HG02623 (cell line): ENCODE data around the gene DBH.

ENCODE experiments used
- ATAC-seq: cut with Tn5 transposase; IDR thresholded peaks from one replicate; pipeline ENCODE4 v1.9.1; 2021; ENCODE audit warnings: moderate library complexity; ENCODE audit not compliant: unreplicated experiment

Gene DBH

DNA sequence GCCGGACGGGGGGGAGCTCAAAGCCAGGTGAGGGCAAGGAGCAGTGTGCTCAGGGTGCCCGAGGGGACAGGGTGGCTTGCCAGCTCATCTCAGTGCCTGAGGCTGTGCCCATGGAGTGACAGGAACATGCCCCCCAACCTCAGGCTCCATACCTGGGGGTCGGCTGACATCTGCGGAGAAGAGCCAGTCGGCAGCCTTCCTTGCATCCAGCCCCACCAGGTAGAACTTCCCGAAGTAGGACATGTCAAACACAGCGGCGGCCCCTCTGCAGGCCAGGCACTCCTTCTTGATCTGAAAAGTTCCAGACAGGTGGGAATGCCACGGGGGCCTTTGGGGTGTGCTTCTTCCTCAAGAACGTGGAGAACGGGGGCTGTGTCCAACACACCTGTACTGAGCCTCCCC lies 59.9 kb downstream of the DBH start:
- no peak for ATAC-seq

DNA sequence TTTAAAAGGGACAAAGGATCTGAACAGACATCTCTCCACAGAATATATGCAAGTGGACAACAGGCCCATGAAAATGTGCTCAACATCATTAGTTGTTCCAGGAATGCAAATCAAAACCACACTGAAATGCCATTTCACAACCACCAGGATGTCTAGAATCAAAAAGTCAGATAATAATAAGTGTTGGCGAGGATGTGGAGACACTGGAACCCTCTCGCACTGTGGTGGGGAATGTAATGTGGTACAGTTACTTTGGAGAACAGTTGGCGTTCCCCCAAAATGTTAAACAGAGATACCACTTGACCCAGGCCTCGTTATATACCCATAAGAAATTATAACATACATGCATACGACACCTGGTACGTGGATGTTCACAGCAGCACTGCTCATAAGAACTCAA lies 63.4 kb downstream of the DBH start:
- ATAC-seq: no peak

DNA sequence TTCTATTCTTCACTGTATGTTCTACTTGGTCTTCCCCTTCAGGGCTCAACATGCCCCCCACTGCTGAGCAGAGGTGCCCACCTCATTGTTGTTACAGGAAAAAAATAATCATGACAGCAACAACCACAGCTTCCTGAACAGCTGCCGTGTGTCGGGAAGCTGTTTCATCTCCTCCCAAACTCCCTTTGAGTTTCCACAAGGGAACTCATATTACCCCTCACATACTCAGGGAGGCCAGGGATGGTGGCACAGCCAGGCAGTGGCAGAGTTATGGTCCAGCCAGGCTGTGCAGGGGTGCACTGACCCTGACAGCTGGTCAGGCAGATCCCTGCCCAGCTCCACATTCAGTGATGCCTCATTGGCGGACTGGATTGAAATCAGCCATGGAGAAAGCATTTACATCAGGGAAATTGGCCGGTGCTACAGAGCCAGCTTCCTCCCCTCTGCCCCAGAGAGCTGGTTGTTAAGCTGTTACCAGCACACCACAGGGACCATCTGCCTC lies 64.7 kb downstream of the DBH start:
- ATAC-seq: no peak

DNA sequence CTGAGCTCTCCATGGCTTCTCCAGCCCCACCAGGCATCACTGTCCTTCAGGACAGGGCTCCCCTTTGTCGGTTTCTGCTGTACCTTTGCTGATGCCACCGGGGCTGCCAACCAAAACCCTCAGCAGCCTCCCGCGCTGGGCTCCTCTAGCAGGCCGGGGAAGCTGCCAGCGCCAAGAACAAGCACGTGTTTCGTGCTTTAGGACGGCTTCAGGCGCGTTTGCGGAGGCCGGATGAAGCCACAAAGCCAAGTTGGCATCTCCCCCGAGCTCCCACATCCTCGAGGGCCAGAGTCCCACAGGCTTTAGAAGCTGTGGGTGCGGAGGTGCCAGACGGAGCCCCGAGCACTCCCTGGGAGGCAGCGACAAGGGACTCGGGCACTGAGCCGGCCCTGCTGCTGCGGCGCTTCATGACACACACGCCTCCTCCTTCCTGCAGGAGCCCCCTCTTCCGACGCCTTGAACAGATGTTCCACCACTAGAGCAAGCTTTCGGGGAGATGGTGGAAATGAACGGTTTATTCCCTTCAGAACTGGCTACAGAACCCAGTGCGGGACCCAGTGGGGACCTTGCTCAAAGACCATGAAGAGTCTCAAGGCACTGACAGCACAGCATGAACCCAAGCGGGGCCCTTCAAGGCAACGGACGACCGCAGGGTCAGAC lies 65.3 kb downstream of the DBH start:
- no peak for ATAC-seq

DNA sequence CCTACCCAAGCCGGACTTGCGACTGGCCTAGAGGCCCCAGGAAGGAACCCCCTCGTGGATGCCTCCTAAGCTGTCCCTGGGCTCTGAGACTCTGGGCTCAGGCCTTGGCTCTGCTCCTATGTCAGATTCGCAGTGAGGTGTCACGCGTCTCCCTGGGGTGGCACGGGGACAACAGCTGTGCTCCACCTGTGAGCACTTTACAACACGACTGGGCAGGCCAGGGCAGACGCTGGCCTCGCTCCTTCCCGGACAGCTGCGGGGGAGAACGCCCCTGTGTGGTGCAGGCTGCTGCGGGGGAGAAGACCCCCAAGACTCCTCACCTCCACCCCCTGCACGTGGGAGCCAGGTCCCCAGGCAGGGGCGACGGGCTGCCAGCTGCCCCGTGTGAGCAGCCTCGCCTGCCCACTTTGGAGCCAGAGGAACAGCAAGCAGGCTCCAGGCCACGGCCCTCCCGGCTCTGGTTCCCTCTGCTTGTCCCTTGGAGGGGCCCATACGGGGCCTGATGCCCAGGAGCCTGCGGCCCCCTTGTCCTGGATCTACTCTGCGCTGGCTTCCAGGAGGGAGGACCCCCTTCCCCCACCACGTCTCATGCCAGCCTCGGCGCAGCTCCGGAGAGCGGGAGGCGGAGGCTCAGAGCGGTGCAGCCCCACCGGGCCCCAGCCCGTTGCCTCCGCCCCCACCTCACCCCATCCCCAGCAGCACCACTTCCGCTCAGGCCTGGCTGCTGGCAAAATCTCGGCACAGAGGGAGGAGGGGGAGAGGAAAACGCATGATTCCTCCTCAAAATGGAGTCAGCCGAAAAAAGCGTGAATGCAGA lies 66.0 kb downstream of the DBH start:
- no peak for ATAC-seq

DNA sequence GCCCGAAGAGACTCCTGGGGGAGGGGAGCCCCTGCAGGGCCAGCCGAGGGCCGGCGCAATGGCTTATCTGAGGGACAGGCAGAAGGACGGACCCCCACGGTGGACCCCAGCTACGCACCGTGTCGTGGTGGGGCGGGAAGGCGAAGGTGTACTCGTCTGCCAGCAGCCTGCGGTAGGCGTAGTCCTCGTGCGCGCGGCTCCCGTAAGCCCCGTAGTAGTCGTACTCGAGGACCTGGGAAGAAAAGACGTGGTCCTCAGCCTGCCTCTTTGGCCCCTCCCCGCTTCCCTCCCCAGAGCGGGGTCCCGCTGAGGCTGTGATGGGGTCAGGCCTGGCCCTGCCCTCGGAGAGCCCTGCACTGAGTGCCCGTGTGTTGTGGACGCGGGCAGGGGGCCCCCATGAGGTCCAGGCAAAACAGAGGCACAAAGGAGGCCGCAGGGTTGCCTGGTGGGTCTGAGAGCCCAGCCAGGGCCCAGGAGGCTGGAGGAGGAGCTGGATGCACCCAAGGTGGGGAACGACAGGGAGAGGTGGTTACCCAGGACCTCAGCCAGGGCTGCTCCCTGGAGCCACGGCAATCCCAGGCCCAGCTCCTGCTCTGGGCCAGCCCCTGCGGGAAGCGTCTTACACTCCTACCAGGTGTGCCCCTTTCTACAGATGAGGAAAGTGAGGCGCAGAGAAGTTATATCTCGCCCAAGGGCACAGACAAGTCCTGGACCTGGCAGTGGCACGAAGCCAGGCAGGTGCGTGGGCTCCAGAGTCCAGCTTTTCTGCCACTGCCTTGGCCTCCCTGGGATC lies 66.8 kb downstream of the DBH start:
- ATAC-seq: no peak

DNA sequence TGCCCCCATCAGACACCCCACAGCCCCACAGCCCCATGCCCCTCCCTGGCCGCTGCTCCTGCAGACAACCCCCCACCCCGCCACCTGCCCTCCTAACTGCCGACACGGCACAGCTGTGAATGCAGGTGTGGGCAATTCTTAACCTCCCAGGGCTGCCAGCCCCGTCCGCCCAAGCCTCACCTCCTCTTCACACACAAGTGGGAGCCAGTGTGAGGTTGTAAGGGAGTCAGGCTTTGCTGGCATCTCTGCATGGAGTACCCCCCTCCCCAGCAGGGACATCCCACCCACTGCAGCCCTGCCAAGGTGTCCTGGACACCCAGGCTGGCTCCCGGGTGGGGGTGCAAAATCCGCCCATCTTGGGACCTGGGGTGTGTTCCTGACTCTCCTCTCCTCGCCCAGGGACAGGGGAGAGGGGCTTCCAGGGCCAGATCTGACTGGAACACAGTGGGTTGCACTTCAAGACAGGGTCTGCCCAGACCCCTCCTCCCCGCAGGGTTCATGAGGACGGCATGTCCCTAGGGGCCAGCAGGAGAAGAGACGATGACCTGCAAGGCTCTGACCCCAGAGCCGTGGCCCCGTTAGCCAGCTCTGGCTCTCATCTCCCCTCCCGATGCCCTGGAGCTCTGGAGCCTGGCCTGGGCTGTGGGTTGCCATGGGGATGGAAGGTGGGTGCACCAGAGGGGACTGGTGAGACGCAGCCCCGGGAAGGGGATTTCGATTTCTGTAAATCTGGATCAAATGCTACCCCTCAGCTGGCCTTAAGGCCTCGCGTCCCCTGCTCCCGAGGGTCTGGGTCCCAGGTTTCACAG lies 67.6 kb downstream of the DBH start:
- no peak for ATAC-seq

DNA sequence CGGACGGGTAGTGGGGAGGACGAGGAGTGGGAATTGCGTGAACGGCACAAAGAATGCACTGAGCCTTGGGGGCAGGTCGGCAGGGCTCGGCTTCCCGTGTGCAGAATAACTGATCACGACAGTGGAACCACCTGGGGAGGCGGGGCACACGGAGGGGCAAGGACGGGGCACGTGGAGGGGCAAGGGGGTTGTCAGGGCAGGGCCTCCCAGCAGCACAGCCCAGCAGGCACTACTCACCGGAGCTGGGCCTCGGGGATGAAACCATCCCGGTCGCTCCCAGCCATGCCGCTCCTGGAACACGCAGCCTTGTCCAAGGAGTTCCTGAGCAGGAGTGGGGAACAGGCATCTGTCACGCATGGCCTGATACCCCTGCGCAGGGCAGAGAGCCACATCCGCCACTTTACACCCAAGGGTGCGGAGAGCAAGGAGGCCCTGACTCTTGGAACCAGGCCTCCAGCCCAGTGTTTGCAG lies 68.6 kb downstream of the DBH start:
- ATAC-seq: no peak

DNA sequence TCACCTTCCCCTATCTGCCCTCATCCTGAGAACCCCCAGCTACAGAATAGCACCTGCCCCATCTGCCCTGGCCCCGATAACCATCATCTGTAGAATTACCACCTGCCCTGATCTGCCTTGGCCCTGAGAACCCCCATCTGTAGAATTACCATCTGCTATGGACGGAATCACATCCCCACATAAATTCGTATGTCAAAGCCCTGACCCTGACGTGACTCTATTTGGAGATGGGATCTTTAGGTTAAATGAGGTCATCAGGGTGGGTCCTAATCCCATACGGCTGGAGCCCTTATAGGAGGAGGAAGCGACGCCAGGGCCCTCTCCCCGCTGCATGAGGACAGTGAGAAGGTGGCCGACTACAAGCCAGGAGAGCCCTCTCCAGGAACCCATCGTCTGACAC lies 69.4 kb downstream of the DBH start:
- ATAC-seq: no peak

DNA sequence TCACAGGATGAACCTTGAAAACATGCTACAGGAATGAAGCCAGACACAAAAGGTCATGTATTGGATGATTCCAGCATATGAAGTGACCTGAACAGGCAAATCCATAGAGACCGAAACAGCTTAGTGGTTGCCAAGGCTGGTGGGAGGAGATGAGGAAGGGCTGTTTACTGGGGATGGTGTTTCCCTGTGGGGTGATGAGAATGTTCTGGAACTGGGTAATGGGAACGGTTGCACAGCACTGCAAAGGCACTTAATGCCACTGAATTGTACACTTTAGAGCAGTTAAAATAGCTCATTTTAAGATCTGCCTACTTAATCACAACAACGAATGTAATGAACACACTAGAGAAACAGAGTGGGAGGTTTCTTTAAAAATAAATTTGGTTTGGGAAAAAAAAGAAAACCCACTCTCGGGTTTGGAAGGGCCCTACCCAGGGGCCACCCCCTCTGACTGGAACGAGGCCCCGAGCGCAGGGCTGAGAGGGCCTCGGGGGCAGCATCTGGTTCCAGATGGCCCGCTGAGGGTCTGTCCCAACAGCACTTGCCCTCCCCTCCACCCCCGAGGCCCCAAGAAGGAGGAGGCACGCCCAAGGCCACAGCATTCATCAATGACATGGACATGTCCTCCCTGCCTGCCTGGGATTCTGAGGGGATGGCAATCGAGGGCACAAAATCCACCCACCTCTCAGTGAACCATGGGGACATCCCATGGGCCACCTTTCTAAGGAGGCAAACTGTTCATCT lies 70.3 kb downstream of the DBH start:
- no peak for ATAC-seq

DNA sequence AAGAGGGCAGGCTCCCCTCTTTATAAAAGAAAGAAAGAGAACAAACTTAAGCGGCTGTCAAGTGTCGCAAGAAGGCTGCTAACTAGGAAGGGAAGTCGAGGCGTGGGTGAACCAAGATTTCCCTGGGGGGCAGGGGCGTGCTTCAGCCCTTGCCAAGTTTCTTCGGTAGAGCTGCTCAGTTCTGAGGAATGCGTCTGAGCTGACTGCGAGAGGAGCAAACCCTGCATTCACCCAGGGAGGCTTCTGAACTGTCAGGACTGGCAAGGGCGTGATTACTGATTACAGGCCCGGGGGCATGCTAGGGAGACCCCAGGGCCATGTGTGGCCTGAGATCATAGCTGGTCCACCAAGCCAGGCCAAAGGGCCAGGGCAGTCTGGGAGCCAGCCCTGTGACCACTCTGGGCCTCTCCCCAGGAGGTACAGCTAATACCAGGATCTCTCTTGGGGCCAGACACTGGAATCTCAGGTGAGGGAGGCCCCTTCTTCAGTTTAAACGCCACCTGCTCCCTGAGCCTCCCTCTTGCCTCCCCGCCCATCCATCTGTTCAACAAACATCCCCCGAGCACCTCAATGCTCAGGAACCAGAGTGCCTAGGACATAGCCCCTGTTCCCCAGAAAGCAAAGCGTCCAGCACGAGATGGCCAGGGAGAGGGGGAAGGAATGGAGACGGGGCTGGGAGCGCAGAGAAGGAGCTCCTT lies 71.1 kb downstream of the DBH start:
- no peak for ATAC-seq

DNA sequence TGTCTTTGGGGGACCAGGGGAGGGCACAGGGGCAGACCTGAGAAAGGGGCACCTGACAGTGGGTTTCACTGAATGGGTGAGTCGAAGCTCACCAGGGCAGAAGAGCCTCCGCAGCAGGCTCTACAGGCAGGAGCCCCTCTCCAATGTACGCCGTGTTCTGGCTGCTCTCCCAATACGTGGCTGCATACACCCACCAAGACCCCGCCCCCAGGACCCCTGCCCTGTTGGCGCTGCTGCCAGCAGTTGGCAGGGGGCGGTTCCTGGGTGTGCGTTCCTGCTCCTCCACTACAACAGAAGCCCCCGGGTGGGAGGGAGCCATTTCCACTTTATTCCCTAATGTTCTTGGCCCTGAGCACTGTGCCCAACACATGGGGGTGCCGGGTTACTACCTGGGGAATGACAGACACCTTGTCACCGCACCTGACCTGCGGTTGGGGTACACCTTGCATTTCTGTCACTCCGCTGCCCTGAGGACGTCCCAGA lies 71.6 kb downstream of the DBH start:
- no peak for ATAC-seq

DNA sequence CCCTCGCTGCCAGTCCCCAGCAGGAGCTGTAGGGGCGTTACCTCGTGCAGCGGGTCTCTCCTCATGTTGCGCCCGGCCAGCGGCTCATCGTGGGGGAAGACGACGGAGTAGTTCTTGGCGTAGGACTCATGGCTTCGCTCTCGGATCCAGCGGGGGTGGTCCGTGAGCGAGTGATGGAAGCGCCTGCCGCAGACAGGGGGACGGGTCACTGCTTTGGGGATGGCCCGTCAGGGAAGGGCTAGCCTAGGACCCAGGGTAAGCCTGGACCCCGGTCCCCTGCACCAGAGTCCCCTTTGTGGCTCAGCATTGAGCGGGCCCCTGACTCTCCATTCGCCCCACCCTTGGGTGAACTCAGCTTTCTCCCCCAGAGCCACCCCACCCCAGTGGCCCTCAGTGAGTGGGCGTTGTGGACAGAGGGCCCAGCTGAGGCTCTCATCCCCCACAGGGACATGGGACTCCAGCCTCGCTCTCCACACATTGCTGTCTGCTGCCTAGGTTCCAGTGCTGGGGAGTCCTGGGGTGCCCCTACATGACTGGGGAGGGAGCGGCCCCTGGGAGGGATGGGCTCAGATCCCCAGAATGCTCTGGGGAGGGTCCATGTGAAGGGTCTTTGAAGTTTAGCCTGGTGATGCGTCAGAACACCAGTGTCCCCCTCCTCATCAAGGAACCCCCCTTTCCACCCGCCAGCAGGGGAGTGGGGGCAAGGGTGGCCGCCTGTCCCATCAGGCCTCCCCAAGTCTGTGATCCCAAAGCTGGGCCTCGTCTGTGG lies 72.3 kb downstream of the DBH start:
- no peak for ATAC-seq
